ENCODE results near the gene LCT. TPM values are rescaled to one million over a fixed set of nuclear protein-coding genes. Genes with fewer than 3 reads are reported as not detected.
"Not testable (repeated sequence)": the region's sequence is repeated elsewhere in the genome, so short reads cannot be mapped to it uniquely, and the experiment has no call there.

The LCT gene
- total and polyA plus RNA-seq, 2 donors: 0.09 to 1.1 TPM

DNA sequence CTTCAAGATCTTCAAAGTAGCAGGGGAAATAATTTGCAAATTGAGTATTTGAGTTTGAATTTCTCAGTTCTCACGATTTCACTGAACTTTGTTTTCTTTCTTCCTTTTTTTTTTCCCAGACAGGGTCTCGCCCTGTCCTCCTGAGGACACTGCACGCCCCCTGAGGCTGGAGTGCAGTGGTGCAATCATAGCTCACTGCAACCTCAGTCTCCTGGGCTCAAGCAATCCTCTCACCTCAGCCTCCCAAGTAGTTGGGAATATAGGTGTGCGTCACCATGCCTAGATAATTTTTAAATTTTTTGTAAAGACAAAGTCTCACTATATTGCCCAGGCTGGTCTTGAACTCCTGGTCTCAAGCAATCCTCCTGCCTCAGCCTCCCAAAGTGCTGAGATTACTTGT is 41.3 kb downstream of the LCT start:
- H3K36me3 ChIP-seq (ENCODE audit: control insufficient read depth in 2 of 2, insufficient read depth in 2 of 2, low read length in 1 of 2); H3K4me3 ChIP-seq (ENCODE audit: low read length in 2 of 2); DNase-seq (ENCODE audit: low read depth in 6 of 9, low spot score in 9 of 9); H3K27ac ChIP-seq (ENCODE audit: low read depth in 1 of 2, low read length in 1 of 2); H3K27me3 ChIP-seq (ENCODE audit: control insufficient read depth in 2 of 2, insufficient read depth in 1 of 2, low read length in 1 of 2): not testable (repeated sequence)
- Histone ChIP-seq H3K9me3 (ENCODE audit: control insufficient read depth in 2 of 2, insufficient read depth in 1 of 2, low read length in 1 of 2) (peaks cover 0 to 16% of the 10 kb centered on the region in 2 donors), H3K4me1 (ENCODE audit: control insufficient read depth in 2 of 2, insufficient read depth in 2 of 2, low read length in 2 of 2) (peaks cover 25 to 63% of the 10 kb centered on the region in 2 donors)
- WGBS: 86% methylated on average over 4 of the region's 4 CpGs

- Histone ChIP-seq H3K9me3 (ENCODE audit: control insufficient read depth in 2 of 2, insufficient read depth in 1 of 2, low read length in 1 of 2) (peaks cover 0 to 6% of the 10 kb centered on the region in 2 donors), H3K4me3 (ENCODE audit: low read length in 2 of 2) (peak overlapping the region in 1 of 2 donors; percentile 14), H3K4me1 (ENCODE audit: control insufficient read depth in 2 of 2, insufficient read depth in 2 of 2, low read length in 2 of 2) (peaks cover 23 to 47% of the 10 kb centered on the region in 2 donors), H3K27ac (ENCODE audit: low read depth in 1 of 2, low read length in 1 of 2) (peak overlapping the region in 1 of 2 donors; percentile 88), H3K27me3 (ENCODE audit: control insufficient read depth in 2 of 2, insufficient read depth in 1 of 2, low read length in 1 of 2) (no peaks in the 10 kb centered on the region), H3K36me3 (ENCODE audit: control insufficient read depth in 2 of 2, insufficient read depth in 2 of 2, low read length in 1 of 2) (peaks cover 11 to 26% of the 10 kb centered on the region in 2 donors)
- 45% methylated on average over 7 of the region's 7 CpGs for WGBS
- peak in 2 of 9 donors; percentile 45 to 71 for DNase-seq (ENCODE audit: low read depth in 6 of 9, low spot score in 9 of 9)
Observed at GRCh38 chr2:135792401-135793150, 44.4 kb downstream of the LCT start.

- peak overlapping the region in 1 of 2 donors; percentile 88 for H3K27ac ChIP-seq (ENCODE audit: low read depth in 1 of 2, low read length in 1 of 2)
- peaks cover 11 to 34% of the 10 kb centered on the region in 2 donors for H3K36me3 ChIP-seq (ENCODE audit: control insufficient read depth in 2 of 2, insufficient read depth in 2 of 2, low read length in 1 of 2)
- H3K4me1 ChIP-seq (ENCODE audit: control insufficient read depth in 2 of 2, insufficient read depth in 2 of 2, low read length in 2 of 2): peaks cover 23 to 40% of the 10 kb centered on the region in 2 donors
- H3K27me3 ChIP-seq (ENCODE audit: control insufficient read depth in 2 of 2, insufficient read depth in 1 of 2, low read length in 1 of 2): no peaks in the 10 kb centered on the region
- H3K4me3 ChIP-seq (ENCODE audit: low read length in 2 of 2): peak overlapping the region in 1 of 2 donors; percentile 14
- DNase-seq (ENCODE audit: low read depth in 6 of 9, low spot score in 9 of 9): peak in 1 of 9 donors; percentile 38
- 95% methylated on average over 2 of the region's 2 CpGs for WGBS
- peaks cover 0 to 6% of the 10 kb centered on the region in 2 donors for H3K9me3 ChIP-seq (ENCODE audit: control insufficient read depth in 2 of 2, insufficient read depth in 1 of 2, low read length in 1 of 2)
Observed at GRCh38 chr2:135791418-135792190, 45.4 kb downstream of the LCT start.

GRCh38 chr2:135790423-135790822 is 46.6 kb downstream of the LCT start:
- WGBS: 98% methylated on average over 10 of the region's 10 CpGs
- no peaks in the 10 kb centered on the region for H3K27me3 ChIP-seq (ENCODE audit: control insufficient read depth in 2 of 2, insufficient read depth in 1 of 2, low read length in 1 of 2)
- H3K36me3 ChIP-seq (ENCODE audit: control insufficient read depth in 2 of 2, insufficient read depth in 2 of 2, low read length in 1 of 2): peaks cover 11 to 40% of the 10 kb centered on the region in 2 donors
- H3K27ac ChIP-seq (ENCODE audit: low read depth in 1 of 2, low read length in 1 of 2): no peak overlapping the region
- H3K4me3 ChIP-seq (ENCODE audit: low read length in 2 of 2): no peak overlapping the region
- no peak for DNase-seq (ENCODE audit: low read depth in 6 of 9, low spot score in 9 of 9)
- peaks cover 23 to 40% of the 10 kb centered on the region in 2 donors for H3K4me1 ChIP-seq (ENCODE audit: control insufficient read depth in 2 of 2, insufficient read depth in 2 of 2, low read length in 2 of 2)
- H3K9me3 ChIP-seq (ENCODE audit: control insufficient read depth in 2 of 2, insufficient read depth in 1 of 2, low read length in 1 of 2): peaks cover 2 to 7% of the 10 kb centered on the region in 2 donors

DNA sequence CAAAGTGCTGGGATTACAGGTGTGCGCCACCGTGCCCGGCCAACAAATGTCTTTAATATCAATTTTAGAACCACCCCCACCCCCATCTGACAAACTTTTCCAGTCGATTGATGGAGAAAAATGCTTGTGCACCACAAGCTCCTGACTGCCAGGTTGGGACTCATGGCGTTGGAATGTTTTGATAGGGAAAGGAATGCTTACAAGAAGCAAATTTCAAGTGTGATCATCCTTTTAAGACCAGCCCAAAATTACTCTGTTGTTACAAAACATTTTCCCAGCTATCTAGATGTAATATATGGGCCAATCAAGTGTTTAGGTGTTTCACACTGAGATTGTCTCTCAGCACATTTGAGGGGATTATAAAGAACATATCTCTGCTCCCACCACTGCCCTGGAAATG is 50.2 kb downstream of the LCT start:
- Histone ChIP-seq H3K9me3 (ENCODE audit: control insufficient read depth in 2 of 2, insufficient read depth in 1 of 2, low read length in 1 of 2) (peaks cover 2 to 7% of the 10 kb centered on the region in 2 donors), H3K27ac (ENCODE audit: low read depth in 1 of 2, low read length in 1 of 2) (no peak overlapping the region), H3K4me3 (ENCODE audit: low read length in 2 of 2) (no peak overlapping the region), H3K36me3 (ENCODE audit: control insufficient read depth in 2 of 2, insufficient read depth in 2 of 2, low read length in 1 of 2) (peaks cover 17 to 76% of the 10 kb centered on the region in 2 donors), H3K27me3 (ENCODE audit: control insufficient read depth in 2 of 2, insufficient read depth in 1 of 2, low read length in 1 of 2) (no peaks in the 10 kb centered on the region), H3K4me1 (ENCODE audit: control insufficient read depth in 2 of 2, insufficient read depth in 2 of 2, low read length in 2 of 2) (peaks cover 13 to 21% of the 10 kb centered on the region in 2 donors)
- DNase-seq (ENCODE audit: low read depth in 6 of 9, low spot score in 9 of 9): no peak
- 87% methylated on average over 5 of the region's 5 CpGs for WGBS

DNA sequence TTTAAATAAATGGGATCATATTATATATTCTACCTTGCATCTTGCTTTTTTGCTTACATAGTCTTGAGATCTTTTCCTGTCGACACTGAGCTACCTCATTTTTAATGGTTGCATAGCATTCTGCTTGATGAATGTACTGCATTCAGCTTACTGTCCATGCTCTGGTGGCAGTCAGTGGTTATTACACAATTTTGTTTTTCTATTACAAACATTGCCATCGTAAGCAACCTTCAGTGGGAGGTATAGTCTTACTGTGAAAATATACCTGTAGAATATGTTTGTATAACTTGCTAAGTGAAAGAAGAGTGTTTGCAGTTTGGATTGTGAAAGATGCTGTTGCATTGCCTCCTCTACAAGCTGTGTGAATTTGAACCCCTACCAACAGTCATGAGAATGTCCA is 52.0 kb downstream of the LCT start:
- WGBS: 96% methylated on average over 2 of the region's 2 CpGs

DNA sequence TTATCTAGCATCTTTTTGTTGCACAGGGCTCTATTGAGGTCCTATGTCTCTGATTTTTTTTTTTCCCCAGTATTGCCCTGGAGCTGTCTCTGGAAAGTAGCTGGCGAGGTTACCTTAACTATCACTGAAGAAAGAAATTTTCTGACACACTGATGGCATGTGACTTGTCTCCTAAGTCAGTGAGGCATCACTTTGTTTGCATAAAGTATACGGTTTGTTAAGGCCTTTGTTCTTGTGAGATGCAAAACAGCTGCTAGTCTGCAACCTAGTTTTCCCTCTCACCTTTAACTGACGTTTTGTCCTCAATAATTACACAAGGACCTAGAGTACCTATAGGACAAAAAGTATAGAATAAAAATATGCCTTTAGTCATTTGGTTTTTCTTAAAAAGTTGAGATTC is 53.5 kb downstream of the LCT start:
- no peak overlapping the region for H3K4me3 ChIP-seq (ENCODE audit: low read length in 2 of 2)
- H3K9me3 ChIP-seq (ENCODE audit: control insufficient read depth in 2 of 2, insufficient read depth in 1 of 2, low read length in 1 of 2): peaks cover 2 to 4% of the 10 kb centered on the region in 2 donors
- DNase-seq (ENCODE audit: low read depth in 6 of 9, low spot score in 9 of 9): peak in 6 of 9 donors; percentile 43 to 82 (median 56)
- H3K27ac ChIP-seq (ENCODE audit: low read depth in 1 of 2, low read length in 1 of 2): peak overlapping the region; percentile 72 to 96
- peaks cover 4 to 11% of the 10 kb centered on the region in 2 donors for H3K4me1 ChIP-seq (ENCODE audit: control insufficient read depth in 2 of 2, insufficient read depth in 2 of 2, low read length in 2 of 2)
- H3K36me3 ChIP-seq (ENCODE audit: control insufficient read depth in 2 of 2, insufficient read depth in 2 of 2, low read length in 1 of 2): peaks cover 27 to 86% of the 10 kb centered on the region in 2 donors
- no peaks in the 10 kb centered on the region for H3K27me3 ChIP-seq (ENCODE audit: control insufficient read depth in 2 of 2, insufficient read depth in 1 of 2, low read length in 1 of 2)
- 37% methylated on average over 3 of the region's 3 CpGs for WGBS

More for the DNA sequence above, 52.0 kb downstream of the LCT start:
- DNase-seq (ENCODE audit: low read depth in 6 of 9, low spot score in 9 of 9): peak in 1 of 9 donors; percentile 41
- Histone ChIP-seq H3K9me3 (ENCODE audit: control insufficient read depth in 2 of 2, insufficient read depth in 1 of 2, low read length in 1 of 2) (peaks cover 2 to 7% of the 10 kb centered on the region in 2 donors), H3K36me3 (ENCODE audit: control insufficient read depth in 2 of 2, insufficient read depth in 2 of 2, low read length in 1 of 2) (peaks cover 29 to 91% of the 10 kb centered on the region in 2 donors), H3K27ac (ENCODE audit: low read depth in 1 of 2, low read length in 1 of 2) (peak overlapping the region in 1 of 2 donors; percentile 15), H3K4me1 (ENCODE audit: control insufficient read depth in 2 of 2, insufficient read depth in 2 of 2, low read length in 2 of 2) (peaks cover 4 to 11% of the 10 kb centered on the region in 2 donors), H3K27me3 (ENCODE audit: control insufficient read depth in 2 of 2, insufficient read depth in 1 of 2, low read length in 1 of 2) (no peaks in the 10 kb centered on the region), H3K4me3 (ENCODE audit: low read length in 2 of 2) (no peak overlapping the region)

DNA sequence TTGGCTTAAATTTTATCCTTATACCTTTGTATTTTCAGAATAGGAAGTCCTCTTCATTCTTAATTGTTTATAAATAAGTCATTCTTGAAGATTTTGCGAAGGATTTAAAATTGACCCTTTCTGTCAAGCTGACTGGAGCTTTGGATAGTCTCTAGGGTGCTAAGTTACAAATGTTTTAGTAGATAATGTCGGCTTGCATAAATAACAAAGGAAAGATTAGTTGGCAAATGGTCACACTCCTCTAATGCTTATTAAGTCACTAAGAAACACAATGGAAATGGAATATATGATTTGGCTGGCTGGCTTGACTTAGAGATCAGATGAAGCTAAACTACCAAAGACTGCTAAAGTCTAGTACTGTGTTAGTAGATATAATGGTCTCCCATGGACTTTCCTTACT is 54.8 kb downstream of the LCT start:
- no peak for DNase-seq (ENCODE audit: low read depth in 6 of 9, low spot score in 9 of 9)
- peaks cover 2 to 4% of the 10 kb centered on the region in 2 donors for H3K9me3 ChIP-seq (ENCODE audit: control insufficient read depth in 2 of 2, insufficient read depth in 1 of 2, low read length in 1 of 2)
- H3K36me3 ChIP-seq (ENCODE audit: control insufficient read depth in 2 of 2, insufficient read depth in 2 of 2, low read length in 1 of 2): peaks cover 27 to 80% of the 10 kb centered on the region in 2 donors
- H3K27ac ChIP-seq (ENCODE audit: low read depth in 1 of 2, low read length in 1 of 2): peak overlapping the region in 1 of 2 donors; percentile 96
- H3K27me3 ChIP-seq (ENCODE audit: control insufficient read depth in 2 of 2, insufficient read depth in 1 of 2, low read length in 1 of 2): no peaks in the 10 kb centered on the region
- H3K4me1 ChIP-seq (ENCODE audit: control insufficient read depth in 2 of 2, insufficient read depth in 2 of 2, low read length in 2 of 2): peaks cover 4 to 11% of the 10 kb centered on the region in 2 donors
- WGBS: 99% methylated on average over 2 of the region's 2 CpGs
- no peak overlapping the region for H3K4me3 ChIP-seq (ENCODE audit: low read length in 2 of 2)

- Histone ChIP-seq H3K36me3 (ENCODE audit: control insufficient read depth in 2 of 2, insufficient read depth in 2 of 2, low read length in 1 of 2) (peaks cover 62 to 77% of the 10 kb centered on the region in 2 donors), H3K4me1 (ENCODE audit: control insufficient read depth in 2 of 2, insufficient read depth in 2 of 2, low read length in 2 of 2) (no peaks in the 10 kb centered on the region), H3K27me3 (ENCODE audit: control insufficient read depth in 2 of 2, insufficient read depth in 1 of 2, low read length in 1 of 2) (no peaks in the 10 kb centered on the region), H3K9me3 (ENCODE audit: control insufficient read depth in 2 of 2, insufficient read depth in 1 of 2, low read length in 1 of 2) (no peaks in the 10 kb centered on the region), H3K4me3 (ENCODE audit: low read length in 2 of 2) (no peak overlapping the region), H3K27ac (ENCODE audit: low read depth in 1 of 2, low read length in 1 of 2) (no peak overlapping the region)
- no peak for DNase-seq (ENCODE audit: low read depth in 6 of 9, low spot score in 9 of 9)
- 97% methylated on average over 7 of the region's 7 CpGs for WGBS
Observed at GRCh38 chr2:135776367-135776766, 60.6 kb downstream of the LCT start.
